H9 (cell line): ENCODE data around the gene CALY. TPM values are rescaled to one million over a fixed set of nuclear protein-coding genes. Genes with fewer than 3 reads are reported as not detected.
A peak's percentile ranks its signal among the peaks of the same experiment; 100 is the strongest.

Experiments
- DNase-seq: peaks from one replicate; pipeline ENCODE4 v3.0.0-alpha.2; 2017
- H2AFZ ChIP-seq: one replicate; pipeline ENCODE4 v1.6.1; 2013; ENCODE audit warnings: mild to moderate bottlenecking, low read length, control low read depth, moderate library complexity
- H2AK5ac ChIP-seq: 2 replicates; pipeline ENCODE4 v1.6.1; 2013; ENCODE audit warnings: low read length, control low read depth, mixed read lengths; ENCODE audit not compliant: insufficient read length
- H2BK120ac ChIP-seq: one replicate; pipeline ENCODE4 v1.6.1; 2013; ENCODE audit warnings: low read depth, mild to moderate bottlenecking, low read length, control low read depth, inconsistent platforms; ENCODE audit not compliant: poor library complexity, severe bottlenecking
- H2BK12ac ChIP-seq: 2 replicates; pipeline ENCODE4 v1.6.1; 2013; ENCODE audit warnings: low read length, control low read depth, mixed read lengths, low read depth; ENCODE audit not compliant: insufficient read length
- H2BK15ac ChIP-seq: 2 replicates; pipeline ENCODE4 v1.6.1; 2013; ENCODE audit warnings: low read depth, low read length, control low read depth
- H2BK20ac ChIP-seq: one replicate; pipeline ENCODE4 v1.6.1; 2013; ENCODE audit warnings: low read depth, mild to moderate bottlenecking, low read length, control low read depth, inconsistent platforms; ENCODE audit not compliant: poor library complexity, severe bottlenecking
- H2BK5ac ChIP-seq: 2 replicates; pipeline ENCODE4 v1.6.1; 2013; ENCODE audit warnings: low read length, control low read depth, mixed read lengths; ENCODE audit not compliant: insufficient read length
- H3K14ac ChIP-seq: 2 replicates; pipeline ENCODE4 v1.6.1; 2013; ENCODE audit warnings: low read length, control low read depth; ENCODE audit not compliant: insufficient read depth
- H3K18ac ChIP-seq: 2 replicates; pipeline ENCODE4 v1.6.1; 2013; ENCODE audit warnings: low read depth, mild to moderate bottlenecking, mixed read lengths, low read length, control low read depth; ENCODE audit not compliant: insufficient read length
- H3K23ac ChIP-seq: 2 replicates; pipeline ENCODE4 v1.6.1; 2013; ENCODE audit warnings: low read length, control low read depth, mixed read lengths, low read depth; ENCODE audit not compliant: insufficient read length
- H3K23me2 ChIP-seq: 2 replicates; pipeline ENCODE4 v1.6.1; 2013; ENCODE audit warnings: low read depth, mild to moderate bottlenecking, mixed read lengths, low read length, control low read depth; ENCODE audit not compliant: insufficient read length, poor library complexity, severe bottlenecking
- H3K27ac ChIP-seq: 2 replicates; pipeline ENCODE4 v1.5.1; 2013; ENCODE audit warnings: low read length, control low read depth, mixed read lengths, low read depth; ENCODE audit not compliant: insufficient read length
- H3K27me3 ChIP-seq: 2 replicates; pipeline ENCODE4 v1.6.1; 2013; ENCODE audit warnings: low read length, control low read depth, inconsistent platforms; ENCODE audit not compliant: insufficient read depth
- H3K4ac ChIP-seq: 2 replicates; pipeline ENCODE4 v1.6.1; 2013; ENCODE audit warnings: low read depth, mild to moderate bottlenecking, control low read depth, inconsistent platforms, low read length, moderate library complexity
- H3K4me1 ChIP-seq: 2 replicates; pipeline ENCODE4 v1.6.1; 2013; ENCODE audit warnings: low read length, control low read depth, inconsistent platforms; ENCODE audit not compliant: insufficient read depth
- H3K4me2 ChIP-seq: 2 replicates; pipeline ENCODE4 v1.6.1; 2013; ENCODE audit warnings: low read length, control low read depth, mixed read lengths; ENCODE audit not compliant: insufficient read length, insufficient read depth
- H3K56ac ChIP-seq: 2 replicates; pipeline ENCODE4 v1.6.1; 2013; ENCODE audit warnings: low read depth, mild to moderate bottlenecking, mixed read lengths, low read length, control low read depth; ENCODE audit not compliant: insufficient read length
- H3K79me1 ChIP-seq: 2 replicates; pipeline ENCODE4 v1.6.1; 2013; ENCODE audit warnings: low read depth, mild to moderate bottlenecking, moderate library complexity, low read length, control low read depth, inconsistent platforms; ENCODE audit not compliant: insufficient read depth, poor library complexity, severe bottlenecking
- H3K79me2 ChIP-seq: 2 replicates; pipeline ENCODE4 v1.6.1; 2013; ENCODE audit warnings: low read length, control low read depth, inconsistent platforms; ENCODE audit not compliant: insufficient read depth
- H3K9ac ChIP-seq: 2 replicates; pipeline ENCODE4 v1.6.1; 2013; ENCODE audit warnings: low read length, control low read depth, mixed read lengths; ENCODE audit not compliant: insufficient read length; ENCODE audit errors: extremely low read depth
- H3K9me3 ChIP-seq: one replicate; pipeline ENCODE4 v1.6.1; 2013; ENCODE audit warnings: low read depth, low read length, inconsistent platforms; ENCODE audit not compliant: control insufficient read depth
- H3T11ph ChIP-seq: one replicate; pipeline ENCODE4 v1.6.1; 2013; ENCODE audit warnings: mild to moderate bottlenecking, low read length, control low read depth, inconsistent platforms
- H4K20me1 ChIP-seq: one replicate; pipeline ENCODE4 v1.6.1; 2013; ENCODE audit not compliant: control insufficient read depth, insufficient read length, insufficient read depth
- H4K5ac ChIP-seq: 2 replicates; pipeline ENCODE4 v1.6.1; 2013; ENCODE audit warnings: low read depth, mild to moderate bottlenecking, mixed read lengths, low read length, control low read depth; ENCODE audit not compliant: insufficient read length
- H4K8ac ChIP-seq: replicated peaks from 2 replicates; pipeline ENCODE4 v1.6.1; 2013; ENCODE audit warnings: low read length, control low read depth, mixed read lengths, low read depth; ENCODE audit not compliant: insufficient read length
- H4K91ac ChIP-seq: 2 replicates; pipeline ENCODE4 v1.6.1; 2013; ENCODE audit warnings: low read depth, mild to moderate bottlenecking, moderate library complexity, mixed read lengths, low read length, control low read depth; ENCODE audit not compliant: insufficient read length
- H3K27ac Mint-ChIP-seq, 3 experiments: 2 replicates in 2 of 3; 3 replicates in 1 of 3; pipeline ENCODE4 v1.8.0; 2020 to 2021; ENCODE audit warnings: mixed read lengths in 3 of 3, mild to moderate bottlenecking in 1 of 3, moderate library complexity in 1 of 3
- H3K27me3 Mint-ChIP-seq: 2 replicates; pipeline ENCODE4 v1.8.0; 2021; ENCODE audit warnings: low read depth, mild to moderate bottlenecking, moderate library complexity, mixed read lengths
- H3K36me3 Mint-ChIP-seq, 3 experiments: 2 replicates in 2 of 3; 3 replicates in 1 of 3; pipeline ENCODE4 v1.8.0; 2020 to 2021; ENCODE audit warnings: low read depth in 3 of 3, mixed read lengths in 3 of 3; ENCODE audit not compliant: insufficient read depth in 1 of 3
- H3K4me1 Mint-ChIP-seq, 2 experiments: 2 replicates each; pipeline ENCODE4 v1.8.0; 2020; ENCODE audit warnings: mixed read lengths in 2 of 2
- H3K4me3 Mint-ChIP-seq, 2 experiments: 2 replicates in 1 of 2; 3 replicates in 1 of 2; pipeline ENCODE4 v1.8.0; 2020 to 2021; ENCODE audit warnings: mild to moderate bottlenecking in 2 of 2, mixed read lengths in 2 of 2, moderate library complexity in 1 of 2
- H3K9me3 Mint-ChIP-seq, 2 experiments: 2 replicates in 1 of 2; 3 replicates in 1 of 2; pipeline ENCODE4 v1.8.0; 2020; ENCODE audit warnings: mild to moderate bottlenecking in 2 of 2, mixed read lengths in 2 of 2, moderate library complexity in 1 of 2
- CTCF ChIP-seq: fragments of 200-600 bp; sonication (generic); conservative IDR thresholded peaks from 3 replicates; pipeline ENCODE4 v1.8.0; 2021; ENCODE audit warnings: antibody characterized with exemption, mild to moderate bottlenecking
- WGBS: extraction: QIAGEN DNeasy Blood & Tissue Kit; methylation state at CpG from one replicate; pipeline ENCODE4 v1.1.7; 2013; ENCODE audit warnings: missing lambda C conversion rate, low lambda C conversion rate, mixed read lengths; ENCODE audit not compliant: insufficient read length; ENCODE audit errors: extremely low coverage; 5-methylcytosine and 5-hydroxymethylcytosine counted together
- total RNA-seq: library from RNA; stranded (reverse); gene quantifications from 2 replicates; pipeline ENCODE4 v1.2.1, GENCODE V29; 2021

The CALY gene
- total RNA-seq, 1 experiment from 2014 or later = 2.9 TPM

- Histone ChIP-seq H4K5ac (no peak overlapping the region), H4K91ac (no peak overlapping the region), H2BK15ac (no peak overlapping the region), H3K18ac (peak overlapping the region; percentile 76), H3K4me2 (peak overlapping the region; percentile 91), H3K27ac (no peak overlapping the region), H3K4me1 (no peaks in the 10 kb centered on the region), H3K79me2 (peaks cover 7% of the 10 kb centered on the region; the same call in 1 of the 2 replicates), H2BK20ac (no peak overlapping the region), H2AK5ac (no peak overlapping the region), H2AFZ (no peak overlapping the region), H2BK12ac (no peak overlapping the region), H4K8ac (no peak overlapping the region), H3T11ph (no peak overlapping the region), H3K79me1 (peaks cover 8% of the 10 kb centered on the region), H3K9me3 (no peaks in the 10 kb centered on the region), H3K27me3 (no peaks in the 10 kb centered on the region), H2BK5ac (no peak overlapping the region), H3K4ac (no peak overlapping the region), H4K20me1 (no peaks in the 10 kb centered on the region), H3K23me2 (peaks cover 9% of the 10 kb centered on the region), H3K56ac (no peak overlapping the region), H3K9ac (no peak overlapping the region), H3K23ac (no peak overlapping the region), H2BK120ac (no peak overlapping the region), H3K14ac (peak overlapping the region; percentile 89; the same call in 1 of the 2 replicates)
- H3K4me1 Mint-ChIP-seq = peaks cover 11 to 14% of the 10 kb centered on the region in 2 experiments
- H3K36me3 Mint-ChIP-seq = peaks cover 4 to 34% (median 19%) of the 10 kb centered on the region in 3 experiments
- H3K9me3 Mint-ChIP-seq = no peaks in the 10 kb centered on the region; a peak in 3 of 5 replicates
- no peaks in the 10 kb centered on the region; the same call in 1 of the 2 replicates for H3K27me3 Mint-ChIP-seq
- DNase-seq = peak; percentile 94
- no CpG with 5 or more reads among the region's 46 CpGs for WGBS
- TF ChIP-seq CTCF = no peak
- H3K27ac Mint-ChIP-seq = peak overlapping the region in 1 of 3 experiments; percentile 67; a peak in 1 of 7 replicates
- H3K4me3 Mint-ChIP-seq = peak overlapping the region; percentile 79 to 93
These were observed 27.5 kb downstream of the CALY start for GRCh38 chr10:133309100-133309719.
